ENCODE results near the gene FMN1.

- TF ChIP-seq POLR2A (IDR thresholded peaks at IDR 0.05), result no peak
- no peak for TF ChIP-seq CTCF (IDR thresholded peaks at IDR 0.05)
Observed at GRCh38 chr15:33067456-33067855, 127.1 kb downstream of the FMN1 start.
